Breast epithelium (tissue), 4 donors: ENCODE results near the gene CAMK4. TPM values are rescaled to one million over a fixed set of nuclear protein-coding genes. Genes with fewer than 3 reads are reported as not detected.

Source experiments
- DNase-seq, 2 donors: peaks; one replicate each; pipeline ENCODE4 v3.0.0-alpha.2; 2019; ENCODE audit warnings: low spot score in 2 of 2
- H3K27ac ChIP-seq, 2 donors: fragments of 200-600 bp; sonication (generic) in 1 of 2; one replicate each; pipeline ENCODE4 v1.5.1; 2016 to 2019; ENCODE audit warnings: mild to moderate bottlenecking in 1 of 2
- H3K27me3 ChIP-seq, 2 donors: fragments of 200-600 bp; sonication (generic) in 1 of 2; one replicate each; pipeline versions ENCODE4 v1.5.1 to v1.6.0; 2017 to 2019; ENCODE audit warnings: control low read depth in 1 of 2, mild to moderate bottlenecking in 1 of 2
- H3K36me3 ChIP-seq: fragments of 200-600 bp; one replicate; pipeline ENCODE4 v1.5.1; 2019
- H3K4me1 ChIP-seq, 2 donors: fragments of 200-600 bp; sonication (generic); one replicate each; pipeline ENCODE4 v1.5.1; 2016 to 2019; ENCODE audit warnings: control low read depth in 1 of 2
- H3K4me3 ChIP-seq, 3 donors: fragments of 200-600 bp; sonication (generic); 1 replicate in 2 of 3; 2 replicates in 1 of 3; pipeline ENCODE4 v1.5.1; 2016 to 2019; ENCODE audit warnings: mild to moderate bottlenecking in 3 of 3, moderate library complexity in 2 of 3
- H3K9me3 ChIP-seq, 2 donors: fragments of 200-600 bp; sonication (generic) in 1 of 2; one replicate each; pipeline ENCODE4 v1.5.1; 2016 to 2019; ENCODE audit warnings: control low read depth in 1 of 2
- POLR2A ChIP-seq: fragments of 450-650 bp; IDR thresholded peaks from one replicate; pipeline ENCODE4 v1.6.1; 2016; ENCODE audit warnings: antibody characterized with exemption, mild to moderate bottlenecking, moderate library complexity
- POLR2AphosphoS5 ChIP-seq, 3 donors: sonication (generic); formaldehyde crosslinking; IDR thresholded peaks; one replicate each; pipeline ENCODE4 v1.6.1; 2017; ENCODE audit warnings: antibody characterized with exemption in 3 of 3
- intact Hi-C: fragments of 100-400 bp; cut with DNase I; formaldehyde crosslinking; loops from one replicate; pipeline ENCODE4 v1.15.1; 2023; ENCODE audit warnings: low total_unique reads
- total RNA-seq, 3 donors: library from RNA; depleted of rRNA; stranded (reverse); fragments of >200 nt; gene quantifications; one replicate each; pipeline ENCODE4 v1.1.0, GENCODE V29; 2016
- TF ChIP-seq, protein P1 (sequence below), 3 donors: fragments of 450-650 bp; IDR thresholded peaks; one replicate each; pipeline ENCODE4 v1.5.1; 2016 to 2017; ENCODE audit warnings: antibody characterized with exemption in 3 of 3, mild to moderate bottlenecking in 3 of 3, moderate library complexity in 3 of 3

The CAMK4 gene
- total RNA-seq, 3 donors from 2014 or later, result 0.98 to 1.5 (median 1.4) TPM

GRCh38 chr5:111320953-111321352, 96.8 kb downstream of the CAMK4 start:
- Histone ChIP-seq H3K4me3 (no peak overlapping the region), H3K27me3 (no peaks in the 10 kb centered on the region), H3K9me3 (no peaks in the 10 kb centered on the region), H3K4me1 (no peaks in the 10 kb centered on the region), H3K36me3 (no peaks in the 10 kb centered on the region), H3K27ac (no peak overlapping the region)
- intact Hi-C loops, result no loop called here
- DNase-seq, result no peak
- TF ChIP-seq POLR2AphosphoS5 (IDR thresholded peaks at IDR 0.05) (no peak), POLR2A (no peak)
- TF ChIP-seq, protein P1, sequence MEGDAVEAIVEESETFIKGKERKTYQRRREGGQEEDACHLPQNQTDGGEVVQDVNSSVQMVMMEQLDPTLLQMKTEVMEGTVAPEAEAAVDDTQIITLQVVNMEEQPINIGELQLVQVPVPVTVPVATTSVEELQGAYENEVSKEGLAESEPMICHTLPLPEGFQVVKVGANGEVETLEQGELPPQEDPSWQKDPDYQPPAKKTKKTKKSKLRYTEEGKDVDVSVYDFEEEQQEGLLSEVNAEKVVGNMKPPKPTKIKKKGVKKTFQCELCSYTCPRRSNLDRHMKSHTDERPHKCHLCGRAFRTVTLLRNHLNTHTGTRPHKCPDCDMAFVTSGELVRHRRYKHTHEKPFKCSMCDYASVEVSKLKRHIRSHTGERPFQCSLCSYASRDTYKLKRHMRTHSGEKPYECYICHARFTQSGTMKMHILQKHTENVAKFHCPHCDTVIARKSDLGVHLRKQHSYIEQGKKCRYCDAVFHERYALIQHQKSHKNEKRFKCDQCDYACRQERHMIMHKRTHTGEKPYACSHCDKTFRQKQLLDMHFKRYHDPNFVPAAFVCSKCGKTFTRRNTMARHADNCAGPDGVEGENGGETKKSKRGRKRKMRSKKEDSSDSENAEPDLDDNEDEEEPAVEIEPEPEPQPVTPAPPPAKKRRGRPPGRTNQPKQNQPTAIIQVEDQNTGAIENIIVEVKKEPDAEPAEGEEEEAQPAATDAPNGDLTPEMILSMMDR (IDR thresholded peaks at IDR 0.05), result no peak

DNA sequence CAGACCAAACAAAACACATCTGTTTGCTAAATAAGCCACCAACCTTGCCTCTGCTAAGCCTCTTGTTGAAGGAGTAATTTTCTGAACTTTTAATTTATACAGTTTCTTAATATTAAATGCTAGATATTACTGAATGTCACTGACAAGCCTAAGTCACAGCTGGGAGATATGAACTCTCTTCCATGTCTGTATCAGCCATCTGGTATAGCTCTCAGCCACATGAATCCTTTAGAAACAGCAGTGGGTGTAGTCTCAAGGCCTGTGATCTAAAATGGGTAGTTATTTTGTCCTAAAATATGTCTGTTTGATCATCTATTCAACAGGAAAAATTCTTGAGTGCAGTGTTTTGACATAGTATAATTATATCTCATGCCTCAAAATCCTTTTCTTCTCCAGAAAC, 97.2 kb downstream of the CAMK4 start:
- no peak overlapping the region for H3K27ac ChIP-seq
- TF ChIP-seq POLR2A, result no peak
- TF ChIP-seq POLR2AphosphoS5 (IDR thresholded peaks at IDR 0.05), result no peak
- TF ChIP-seq, protein P1 (IDR thresholded peaks at IDR 0.05), result no peak
- no peaks in the 10 kb centered on the region for H3K4me1 ChIP-seq
- intact Hi-C loops, result no loop called here
- no peaks in the 10 kb centered on the region for H3K36me3 ChIP-seq
- no peaks in the 10 kb centered on the region for H3K9me3 ChIP-seq
- DNase-seq, result no peak
- H3K4me3 ChIP-seq, result no peak overlapping the region
- no peaks in the 10 kb centered on the region for H3K27me3 ChIP-seq

DNA sequence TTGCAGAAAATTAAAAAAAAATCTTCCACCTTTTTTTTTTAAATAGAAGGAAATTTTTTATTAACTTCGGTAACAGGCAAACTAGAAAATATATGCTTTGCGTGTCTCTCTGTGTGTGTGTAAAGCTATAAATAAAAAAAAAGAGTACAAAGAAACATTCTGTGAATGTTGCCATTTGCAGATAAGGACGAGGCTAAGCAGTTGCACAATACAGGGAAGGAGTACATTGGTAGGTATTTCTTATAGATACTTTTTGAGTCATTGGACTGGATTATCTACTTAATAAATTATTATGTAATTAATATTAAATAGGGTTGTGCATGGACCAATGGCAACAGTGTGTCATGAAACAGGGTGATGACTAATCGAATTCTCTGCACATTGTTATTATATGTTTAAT, 102.4 kb downstream of the CAMK4 start:
- Histone ChIP-seq H3K27me3 (no peaks in the 10 kb centered on the region), H3K4me3 (no peak overlapping the region), H3K36me3 (no peaks in the 10 kb centered on the region), H3K27ac (no peak overlapping the region), H3K4me1 (no peaks in the 10 kb centered on the region), H3K9me3 (no peaks in the 10 kb centered on the region)
- DNase-seq, result no peak
- intact Hi-C loops, result no loop called here
- TF ChIP-seq, protein P1 (IDR thresholded peaks at IDR 0.05), result no peak
- TF ChIP-seq POLR2A, result no peak
- TF ChIP-seq POLR2AphosphoS5 (IDR thresholded peaks at IDR 0.05), result no peak

DNA sequence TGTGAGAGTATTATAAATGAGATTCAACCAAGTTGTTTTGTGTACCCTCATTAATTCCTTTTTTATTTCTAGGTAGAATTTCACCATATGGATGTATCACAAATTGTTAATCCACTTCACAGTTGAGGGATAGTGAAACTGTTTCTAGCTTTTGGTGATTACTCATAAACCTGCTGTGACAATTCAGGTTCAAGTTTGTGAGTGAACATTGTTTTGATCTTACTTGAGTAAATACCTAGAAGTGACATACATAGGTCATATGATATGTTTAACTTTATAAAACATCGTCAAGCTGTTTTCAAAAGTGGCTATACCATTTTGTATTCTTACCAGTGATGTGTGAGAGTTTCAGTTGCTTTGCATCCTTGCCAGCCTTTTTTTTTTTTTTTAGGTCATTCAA, 112.9 kb downstream of the CAMK4 start:
- no peak overlapping the region for H3K27ac ChIP-seq
- no peaks in the 10 kb centered on the region for H3K4me1 ChIP-seq
- no peak overlapping the region for H3K4me3 ChIP-seq
- TF ChIP-seq POLR2AphosphoS5 (IDR thresholded peaks at IDR 0.05), result no peak
- TF ChIP-seq, protein P1 (IDR thresholded peaks at IDR 0.05), result no peak
- TF ChIP-seq POLR2A, result no peak
- H3K27me3 ChIP-seq, result no peaks in the 10 kb centered on the region
- intact Hi-C loops, result no loop called here
- DNase-seq, result no peak
- no peaks in the 10 kb centered on the region for H3K36me3 ChIP-seq
- H3K9me3 ChIP-seq, result no peaks in the 10 kb centered on the region

- no peak overlapping the region for H3K4me3 ChIP-seq
These were observed 113.5 kb downstream of the CAMK4 start for GRCh38 chr5:111337688-111338087.

More at GRCh38 chr5:111337688-111338087, 113.5 kb downstream of the CAMK4 start:
- H3K36me3 ChIP-seq, result no peaks in the 10 kb centered on the region
- no peak overlapping the region for H3K27ac ChIP-seq
- H3K9me3 ChIP-seq, result no peaks in the 10 kb centered on the region
- no peak for DNase-seq
- H3K27me3 ChIP-seq, result no peaks in the 10 kb centered on the region
- intact Hi-C loops, result no loop called here
- H3K4me1 ChIP-seq, result no peaks in the 10 kb centered on the region
- TF ChIP-seq POLR2A (no peak), POLR2AphosphoS5 (IDR thresholded peaks at IDR 0.05) (no peak)
- TF ChIP-seq, protein P1 (IDR thresholded peaks at IDR 0.05), result no peak
